WTC11 (cell line): Measurements from ENCODE around the gene FAM20A. TPM values are rescaled to one million over a fixed set of nuclear protein-coding genes. Genes with fewer than 3 reads are reported as not detected.

ENCODE experiments used
- ATAC-seq: fragments of 200-7000 bp; cut with Tn5 transposase; 2 replicates; pipeline ENCODE4 v1.10.0; 2021; ENCODE audit warnings: mild to moderate bottlenecking, moderate library complexity
- Bru-seq: library from RNA; stranded (reverse); fragments of 400-500 nt; gene quantifications from one replicate; lab custom pipeline; 2021; lab: Mats Ljungman, UMichigan
- CTCF ChIA-PET: fragments of 300-600 bp; sonication (Branson Sonifier 250); formaldehyde crosslinking; loops from one replicate; lab custom pipeline; 2021; ENCODE audit warnings: antibody characterized with exemption; lab: Charles Lee
- POLR2A ChIA-PET: fragments of 350-600 bp; sonication (Branson Sonifier 250); formaldehyde crosslinking; loops from one replicate; lab custom pipeline; 2021; ENCODE audit warnings: antibody characterized with exemption; lab: Charles Lee
- DNase-seq: peaks from one replicate; pipeline ENCODE4 v3.0.0; 2021; ENCODE audit warnings: low spot score
- H3K27ac Mint-ChIP-seq: 2 replicates; pipeline ENCODE4 v1.8.0; 2021; ENCODE audit warnings: mixed read lengths
- H3K27me3 Mint-ChIP-seq: 2 replicates; pipeline ENCODE4 v1.8.0; 2021; ENCODE audit warnings: low read depth, mild to moderate bottlenecking, moderate library complexity, mixed read lengths
- H3K36me3 Mint-ChIP-seq: 2 replicates; pipeline ENCODE4 v1.8.0; 2021; ENCODE audit warnings: mixed read lengths
- H3K4me1 Mint-ChIP-seq: 2 replicates; pipeline ENCODE4 v1.8.0; 2022; ENCODE audit warnings: mixed read lengths
- H3K4me3 Mint-ChIP-seq: 2 replicates; pipeline ENCODE4 v1.8.0; 2021; ENCODE audit warnings: mild to moderate bottlenecking, moderate library complexity, mixed read lengths
- H3K9me3 Mint-ChIP-seq: 2 replicates; pipeline ENCODE4 v1.8.0; 2021; ENCODE audit warnings: mixed read lengths
- ATF1 ChIP-seq: sonication (generic); formaldehyde crosslinking; IDR thresholded peaks from 2 replicates; pipeline ENCODE4 v1.8.1; 2023; ENCODE audit warnings: mild to moderate bottlenecking, moderate library complexity, missing genetic modification reagents
- CREB1 ChIP-seq: sonication (generic); formaldehyde crosslinking; IDR thresholded peaks from 2 replicates; pipeline ENCODE4 v1.8.0; 2023; ENCODE audit warnings: mild to moderate bottlenecking, missing genetic modification reagents
- MYBL2 ChIP-seq: sonication (generic); formaldehyde crosslinking; IDR thresholded peaks from 2 replicates; pipeline ENCODE4 v1.8.1; 2023; ENCODE audit warnings: mild to moderate bottlenecking, moderate library complexity, missing genetic modification reagents
- NR1H2 ChIP-seq: sonication (generic); formaldehyde crosslinking; IDR thresholded peaks from 2 replicates; pipeline ENCODE4 v1.9.0; 2021; ENCODE audit warnings: mild to moderate bottlenecking, moderate library complexity, missing genetic modification reagents
- OVOL2 ChIP-seq: fragments of 250-450 bp; sonication (Bioruptor Pico); IDR thresholded peaks from 2 replicates; pipeline ENCODE4 v1.9.0; 2021; ENCODE audit warnings: mild to moderate bottlenecking, borderline replicate concordance
- PRRX2 ChIP-seq: fragments of 250-450 bp; sonication (Bioruptor Pico); IDR thresholded peaks from 2 replicates; pipeline ENCODE4 v1.8.0; 2021; ENCODE audit warnings: mild to moderate bottlenecking
- SMAD4 ChIP-seq: sonication (generic); formaldehyde crosslinking; IDR thresholded peaks from 2 replicates; pipeline ENCODE4 v1.8.0; 2022; ENCODE audit warnings: mild to moderate bottlenecking, missing genetic modification reagents
- SP1 ChIP-seq: sonication (generic); formaldehyde crosslinking; conservative IDR thresholded peaks from 2 replicates; pipeline ENCODE4 v1.8.1; 2022; ENCODE audit warnings: missing genetic modification reagents
- ZBTB21 ChIP-seq: sonication (generic); formaldehyde crosslinking; IDR thresholded peaks from 2 replicates; pipeline ENCODE4 v1.8.1; 2023; ENCODE audit warnings: mild to moderate bottlenecking, missing genetic modification reagents, borderline replicate concordance
- ZNF121 ChIP-seq: sonication (generic); formaldehyde crosslinking; IDR thresholded peaks from 2 replicates; pipeline ENCODE4 v1.8.0; 2023; ENCODE audit warnings: missing genetic modification reagents
- ZNF263 ChIP-seq: sonication (generic); formaldehyde crosslinking; IDR thresholded peaks from 2 replicates; pipeline ENCODE4 v1.8.1; 2022; ENCODE audit warnings: low read depth, mild to moderate bottlenecking, moderate library complexity, missing genetic modification reagents
- ZNF423 ChIP-seq: fragments of 250-450 bp; sonication (Bioruptor Pico); IDR thresholded peaks from 2 replicates; pipeline ENCODE4 v2.1.2; 2022; ENCODE audit warnings: mild to moderate bottlenecking, moderate library complexity
- long read RNA-seq, 3 experiments: library from RNA in 1 of 3; library from capped mRNA in 1 of 3; library from polyadenylated mRNA in 1 of 3; unstranded in 2 of 3; stranded (forward) in 1 of 3; transcript quantifications; one replicate each; pipeline ENCODE4 v2.0.0, GENCODE V29; 2021
- total RNA-seq: library from RNA; stranded (reverse); gene quantifications from 3 replicates; pipeline ENCODE4 v1.2.3, GENCODE V29; 2021
- TF ChIP-seq, protein P1 (sequence below): fragments of 250-450 bp; sonication (Bioruptor Pico); IDR thresholded peaks from 2 replicates; pipeline ENCODE4 v1.9.0; 2021; ENCODE audit warnings: mild to moderate bottlenecking, borderline replicate concordance
- TF ChIP-seq, protein P2 (sequence below): fragments of 250-450 bp; sonication (Bioruptor Pico); IDR thresholded peaks from 2 replicates; pipeline ENCODE4 v1.8.0; 2021; ENCODE audit warnings: mild to moderate bottlenecking
- TF ChIP-seq, protein P3 (sequence below): sonication (generic); formaldehyde crosslinking; IDR thresholded peaks from 2 replicates; pipeline ENCODE4 v1.8.1; 2023; ENCODE audit warnings: mild to moderate bottlenecking, missing genetic modification reagents, borderline replicate concordance
- TF ChIP-seq, protein P4 (sequence below): sonication (generic); formaldehyde crosslinking; IDR thresholded peaks from 2 replicates; pipeline ENCODE4 v1.8.1; 2023; ENCODE audit warnings: mild to moderate bottlenecking, moderate library complexity, missing genetic modification reagents
- TF ChIP-seq, protein P5 (sequence below): sonication (generic); formaldehyde crosslinking; IDR thresholded peaks from 2 replicates; pipeline ENCODE4 v1.8.1; 2023; ENCODE audit warnings: mild to moderate bottlenecking, missing genetic modification reagents, moderate library complexity
- TF ChIP-seq, protein P6 (sequence below): sonication (generic); formaldehyde crosslinking; IDR thresholded peaks from 2 replicates; pipeline ENCODE4 v1.8.1; 2022; ENCODE audit warnings: missing genetic modification reagents, borderline replicate concordance
- TF ChIP-seq, protein P7 (sequence below): fragments of 200-600 bp; IDR thresholded peaks from 2 replicates; pipeline ENCODE4 v1.8.0; 2022; ENCODE audit warnings: antibody characterized with exemption

Gene FAM20A
- total RNA-seq (1.3 to 5.8 TPM (median 2.0 TPM) in 3 replicates), Bru-seq, nascent RNA (percentile 42 among the genes with signal in this experiment)
- long read RNA-seq, experiment 1, transcript FAM20A-205 (11 exons, 2,955 nt), result major isoform, 7 of 19 reads
- long read RNA-seq, experiment 1, partial matches to known transcripts, result 3 of 19 reads
- long read RNA-seq, experiment 1, other reads (novel, unspliced or antisense), result 9 of 19 reads
- long read RNA-seq, experiment 2, partial matches to known transcripts, result 1 of 3 reads
- long read RNA-seq, experiment 2, other reads (novel, unspliced or antisense), result 2 of 3 reads
- long read RNA-seq, experiment 3, result 0 reads

DNA sequence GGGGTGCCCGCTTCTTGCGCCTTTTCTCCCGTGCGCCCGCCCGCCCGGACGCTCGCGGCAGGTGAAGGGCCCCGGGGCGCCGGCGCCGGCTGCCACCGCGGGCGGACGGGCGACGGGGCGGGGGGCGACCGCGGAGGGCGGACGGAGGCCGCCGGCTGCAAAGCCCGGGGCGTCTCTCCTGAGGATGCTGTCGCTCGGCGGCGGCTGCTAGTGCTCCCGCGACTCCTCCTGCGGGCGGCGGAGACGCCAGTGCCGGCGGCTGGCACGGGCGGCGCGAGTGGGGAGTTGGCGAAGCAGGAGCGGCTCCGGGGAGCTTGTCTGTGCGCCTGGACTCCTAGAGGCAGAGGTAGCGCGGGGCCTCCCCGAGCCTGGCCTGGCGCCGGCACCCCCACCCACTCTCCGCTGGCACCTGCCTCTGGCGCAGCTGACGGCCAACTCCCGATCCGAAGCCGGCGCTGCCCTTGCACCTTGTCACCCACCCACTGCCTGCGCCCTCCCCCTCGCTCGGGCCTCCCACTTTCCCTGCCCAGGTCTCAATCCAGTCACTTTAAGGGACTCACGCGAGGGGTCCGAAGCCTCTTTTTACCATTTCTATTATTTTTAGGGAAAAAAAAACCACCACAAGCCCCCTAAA is at the start of gene FAM20A:
Gene FAM20A, minus strand, starts transcription at position 437 of the 634 bp plus-strand sequence. CDS start 701 bp downstream, outside the sequence.
- DNase-seq, result peak; percentile 45
- POLR2A ChIA-PET, result interaction anchor here (2.5 kb wide), 1 partner anchor 89 kb away, joined by 9 read pairs; the partner anchor contains the start of gene PRKAR1A
- Mint-ChIP-seq H3K4me1 (peaks cover 38% of the 10 kb centered on the region), H3K27me3 (peaks cover 47% of the 10 kb centered on the region), H3K4me3 (peak within 1 kb of the TSS; percentile 87), H3K36me3 (peaks cover 2% of the 10 kb centered on the region; the same call in 1 of the 2 replicates), H3K9me3 (peaks cover 8% of the 10 kb centered on the region; the same call in 1 of the 2 replicates), H3K27ac (no peak within 1 kb of the TSS)
- peak; percentile 27 for ATAC-seq
- CTCF ChIA-PET, result interaction anchor here (0.7 to 2.1 kb wide), 6 partner anchors 9 to 67 kb away, joined by 3 to 21 read pairs (median 4); no protein-coding TSS in a partner anchor
- TF ChIP-seq SP1 (CRISPR knock-in tag) (0 out of 2 replicates have a peak, but pooled peaks have one; percentile 34), PRRX2 (CRISPR knock-in tag) (no peak), ZBTB21 (CRISPR knock-in tag) (no peak), NR1H2 (no peak), ATF1 (CRISPR knock-in tag) (no peak), OVOL2 (no peak), MYBL2 (no peak), SMAD4 (CRISPR knock-in tag) (no peak), ZNF263 (CRISPR knock-in tag) (peak; percentile 92), ZNF121 (CRISPR knock-in tag) (no peak), ZNF423 (CRISPR knock-in tag) (peak; percentile 68), CREB1 (CRISPR knock-in tag) (no peak)
- TF ChIP-seq, protein P1, sequence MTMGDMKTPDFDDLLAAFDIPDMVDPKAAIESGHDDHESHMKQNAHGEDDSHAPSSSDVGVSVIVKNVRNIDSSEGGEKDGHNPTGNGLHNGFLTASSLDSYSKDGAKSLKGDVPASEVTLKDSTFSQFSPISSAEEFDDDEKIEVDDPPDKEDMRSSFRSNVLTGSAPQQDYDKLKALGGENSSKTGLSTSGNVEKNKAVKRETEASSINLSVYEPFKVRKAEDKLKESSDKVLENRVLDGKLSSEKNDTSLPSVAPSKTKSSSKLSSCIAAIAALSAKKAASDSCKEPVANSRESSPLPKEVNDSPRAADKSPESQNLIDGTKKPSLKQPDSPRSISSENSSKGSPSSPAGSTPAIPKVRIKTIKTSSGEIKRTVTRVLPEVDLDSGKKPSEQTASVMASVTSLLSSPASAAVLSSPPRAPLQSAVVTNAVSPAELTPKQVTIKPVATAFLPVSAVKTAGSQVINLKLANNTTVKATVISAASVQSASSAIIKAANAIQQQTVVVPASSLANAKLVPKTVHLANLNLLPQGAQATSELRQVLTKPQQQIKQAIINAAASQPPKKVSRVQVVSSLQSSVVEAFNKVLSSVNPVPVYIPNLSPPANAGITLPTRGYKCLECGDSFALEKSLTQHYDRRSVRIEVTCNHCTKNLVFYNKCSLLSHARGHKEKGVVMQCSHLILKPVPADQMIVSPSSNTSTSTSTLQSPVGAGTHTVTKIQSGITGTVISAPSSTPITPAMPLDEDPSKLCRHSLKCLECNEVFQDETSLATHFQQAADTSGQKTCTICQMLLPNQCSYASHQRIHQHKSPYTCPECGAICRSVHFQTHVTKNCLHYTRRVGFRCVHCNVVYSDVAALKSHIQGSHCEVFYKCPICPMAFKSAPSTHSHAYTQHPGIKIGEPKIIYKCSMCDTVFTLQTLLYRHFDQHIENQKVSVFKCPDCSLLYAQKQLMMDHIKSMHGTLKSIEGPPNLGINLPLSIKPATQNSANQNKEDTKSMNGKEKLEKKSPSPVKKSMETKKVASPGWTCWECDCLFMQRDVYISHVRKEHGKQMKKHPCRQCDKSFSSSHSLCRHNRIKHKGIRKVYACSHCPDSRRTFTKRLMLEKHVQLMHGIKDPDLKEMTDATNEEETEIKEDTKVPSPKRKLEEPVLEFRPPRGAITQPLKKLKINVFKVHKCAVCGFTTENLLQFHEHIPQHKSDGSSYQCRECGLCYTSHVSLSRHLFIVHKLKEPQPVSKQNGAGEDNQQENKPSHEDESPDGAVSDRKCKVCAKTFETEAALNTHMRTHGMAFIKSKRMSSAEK (CRISPR knock-in tag), result no peak
- TF ChIP-seq, protein P2, sequence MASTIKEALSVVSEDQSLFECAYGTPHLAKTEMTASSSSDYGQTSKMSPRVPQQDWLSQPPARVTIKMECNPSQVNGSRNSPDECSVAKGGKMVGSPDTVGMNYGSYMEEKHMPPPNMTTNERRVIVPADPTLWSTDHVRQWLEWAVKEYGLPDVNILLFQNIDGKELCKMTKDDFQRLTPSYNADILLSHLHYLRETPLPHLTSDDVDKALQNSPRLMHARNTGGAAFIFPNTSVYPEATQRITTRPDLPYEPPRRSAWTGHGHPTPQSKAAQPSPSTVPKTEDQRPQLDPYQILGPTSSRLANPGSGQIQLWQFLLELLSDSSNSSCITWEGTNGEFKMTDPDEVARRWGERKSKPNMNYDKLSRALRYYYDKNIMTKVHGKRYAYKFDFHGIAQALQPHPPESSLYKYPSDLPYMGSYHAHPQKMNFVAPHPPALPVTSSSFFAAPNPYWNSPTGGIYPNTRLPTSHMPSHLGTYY (CRISPR knock-in tag), result no peak
- TF ChIP-seq, protein P3, sequence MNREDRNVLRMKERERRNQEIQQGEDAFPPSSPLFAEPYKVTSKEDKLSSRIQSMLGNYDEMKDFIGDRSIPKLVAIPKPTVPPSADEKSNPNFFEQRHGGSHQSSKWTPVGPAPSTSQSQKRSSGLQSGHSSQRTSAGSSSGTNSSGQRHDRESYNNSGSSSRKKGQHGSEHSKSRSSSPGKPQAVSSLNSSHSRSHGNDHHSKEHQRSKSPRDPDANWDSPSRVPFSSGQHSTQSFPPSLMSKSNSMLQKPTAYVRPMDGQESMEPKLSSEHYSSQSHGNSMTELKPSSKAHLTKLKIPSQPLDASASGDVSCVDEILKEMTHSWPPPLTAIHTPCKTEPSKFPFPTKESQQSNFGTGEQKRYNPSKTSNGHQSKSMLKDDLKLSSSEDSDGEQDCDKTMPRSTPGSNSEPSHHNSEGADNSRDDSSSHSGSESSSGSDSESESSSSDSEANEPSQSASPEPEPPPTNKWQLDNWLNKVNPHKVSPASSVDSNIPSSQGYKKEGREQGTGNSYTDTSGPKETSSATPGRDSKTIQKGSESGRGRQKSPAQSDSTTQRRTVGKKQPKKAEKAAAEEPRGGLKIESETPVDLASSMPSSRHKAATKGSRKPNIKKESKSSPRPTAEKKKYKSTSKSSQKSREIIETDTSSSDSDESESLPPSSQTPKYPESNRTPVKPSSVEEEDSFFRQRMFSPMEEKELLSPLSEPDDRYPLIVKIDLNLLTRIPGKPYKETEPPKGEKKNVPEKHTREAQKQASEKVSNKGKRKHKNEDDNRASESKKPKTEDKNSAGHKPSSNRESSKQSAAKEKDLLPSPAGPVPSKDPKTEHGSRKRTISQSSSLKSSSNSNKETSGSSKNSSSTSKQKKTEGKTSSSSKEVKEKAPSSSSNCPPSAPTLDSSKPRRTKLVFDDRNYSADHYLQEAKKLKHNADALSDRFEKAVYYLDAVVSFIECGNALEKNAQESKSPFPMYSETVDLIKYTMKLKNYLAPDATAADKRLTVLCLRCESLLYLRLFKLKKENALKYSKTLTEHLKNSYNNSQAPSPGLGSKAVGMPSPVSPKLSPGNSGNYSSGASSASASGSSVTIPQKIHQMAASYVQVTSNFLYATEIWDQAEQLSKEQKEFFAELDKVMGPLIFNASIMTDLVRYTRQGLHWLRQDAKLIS, result no peak
- TF ChIP-seq, protein P4, sequence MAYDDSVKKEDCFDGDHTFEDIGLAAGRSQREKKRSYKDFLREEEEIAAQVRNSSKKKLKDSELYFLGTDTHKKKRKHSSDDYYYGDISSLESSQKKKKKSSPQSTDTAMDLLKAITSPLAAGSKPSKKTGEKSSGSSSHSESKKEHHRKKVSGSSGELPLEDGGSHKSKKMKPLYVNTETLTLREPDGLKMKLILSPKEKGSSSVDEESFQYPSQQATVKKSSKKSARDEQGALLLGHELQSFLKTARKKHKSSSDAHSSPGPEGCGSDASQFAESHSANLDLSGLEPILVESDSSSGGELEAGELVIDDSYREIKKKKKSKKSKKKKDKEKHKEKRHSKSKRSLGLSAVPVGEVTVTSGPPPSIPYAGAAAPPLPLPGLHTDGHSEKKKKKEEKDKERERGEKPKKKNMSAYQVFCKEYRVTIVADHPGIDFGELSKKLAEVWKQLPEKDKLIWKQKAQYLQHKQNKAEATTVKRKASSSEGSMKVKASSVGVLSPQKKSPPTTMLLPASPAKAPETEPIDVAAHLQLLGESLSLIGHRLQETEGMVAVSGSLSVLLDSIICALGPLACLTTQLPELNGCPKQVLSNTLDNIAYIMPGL (CRISPR knock-in tag), result no peak
- TF ChIP-seq, protein P5, sequence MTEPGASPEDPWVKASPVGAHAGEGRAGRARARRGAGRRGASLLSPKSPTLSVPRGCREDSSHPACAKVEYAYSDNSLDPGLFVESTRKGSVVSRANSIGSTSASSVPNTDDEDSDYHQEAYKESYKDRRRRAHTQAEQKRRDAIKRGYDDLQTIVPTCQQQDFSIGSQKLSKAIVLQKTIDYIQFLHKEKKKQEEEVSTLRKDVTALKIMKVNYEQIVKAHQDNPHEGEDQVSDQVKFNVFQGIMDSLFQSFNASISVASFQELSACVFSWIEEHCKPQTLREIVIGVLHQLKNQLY (CRISPR knock-in tag), result no peak
- TF ChIP-seq, protein P6, sequence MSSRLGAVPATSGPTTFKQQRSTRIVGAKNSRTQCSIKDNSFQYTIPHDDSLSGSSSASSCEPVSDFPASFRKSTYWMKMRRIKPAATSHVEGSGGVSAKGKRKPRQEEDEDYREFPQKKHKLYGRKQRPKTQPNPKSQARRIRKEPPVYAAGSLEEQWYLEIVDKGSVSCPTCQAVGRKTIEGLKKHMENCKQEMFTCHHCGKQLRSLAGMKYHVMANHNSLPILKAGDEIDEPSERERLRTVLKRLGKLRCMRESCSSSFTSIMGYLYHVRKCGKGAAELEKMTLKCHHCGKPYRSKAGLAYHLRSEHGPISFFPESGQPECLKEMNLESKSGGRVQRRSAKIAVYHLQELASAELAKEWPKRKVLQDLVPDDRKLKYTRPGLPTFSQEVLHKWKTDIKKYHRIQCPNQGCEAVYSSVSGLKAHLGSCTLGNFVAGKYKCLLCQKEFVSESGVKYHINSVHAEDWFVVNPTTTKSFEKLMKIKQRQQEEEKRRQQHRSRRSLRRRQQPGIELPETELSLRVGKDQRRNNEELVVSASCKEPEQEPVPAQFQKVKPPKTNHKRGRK (CRISPR knock-in tag), result no peak
- TF ChIP-seq, protein P7, sequence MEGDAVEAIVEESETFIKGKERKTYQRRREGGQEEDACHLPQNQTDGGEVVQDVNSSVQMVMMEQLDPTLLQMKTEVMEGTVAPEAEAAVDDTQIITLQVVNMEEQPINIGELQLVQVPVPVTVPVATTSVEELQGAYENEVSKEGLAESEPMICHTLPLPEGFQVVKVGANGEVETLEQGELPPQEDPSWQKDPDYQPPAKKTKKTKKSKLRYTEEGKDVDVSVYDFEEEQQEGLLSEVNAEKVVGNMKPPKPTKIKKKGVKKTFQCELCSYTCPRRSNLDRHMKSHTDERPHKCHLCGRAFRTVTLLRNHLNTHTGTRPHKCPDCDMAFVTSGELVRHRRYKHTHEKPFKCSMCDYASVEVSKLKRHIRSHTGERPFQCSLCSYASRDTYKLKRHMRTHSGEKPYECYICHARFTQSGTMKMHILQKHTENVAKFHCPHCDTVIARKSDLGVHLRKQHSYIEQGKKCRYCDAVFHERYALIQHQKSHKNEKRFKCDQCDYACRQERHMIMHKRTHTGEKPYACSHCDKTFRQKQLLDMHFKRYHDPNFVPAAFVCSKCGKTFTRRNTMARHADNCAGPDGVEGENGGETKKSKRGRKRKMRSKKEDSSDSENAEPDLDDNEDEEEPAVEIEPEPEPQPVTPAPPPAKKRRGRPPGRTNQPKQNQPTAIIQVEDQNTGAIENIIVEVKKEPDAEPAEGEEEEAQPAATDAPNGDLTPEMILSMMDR, result no peak
